22Rv1 (cell line): Measurements from ENCODE around the gene OR56B1.

Experiments used
- ZFX ChIP-seq: fragments of 450-650 bp; IDR thresholded peaks from 2 replicates; pipeline ENCODE4 v1.6.1; 2017; ENCODE audit warnings: antibody characterized with exemption, borderline replicate concordance
- TF ChIP-seq, protein P1 (sequence below): fragments of 450-650 bp; IDR thresholded peaks from 2 replicates; pipeline ENCODE4 v1.5.1; 2017; ENCODE audit warnings: mild to moderate bottlenecking

GRCh38 chr11:5690216-5690615, 46.0 kb upstream of the OR56B1 start:
- TF ChIP-seq ZFX = no peak
- TF ChIP-seq, protein P1, sequence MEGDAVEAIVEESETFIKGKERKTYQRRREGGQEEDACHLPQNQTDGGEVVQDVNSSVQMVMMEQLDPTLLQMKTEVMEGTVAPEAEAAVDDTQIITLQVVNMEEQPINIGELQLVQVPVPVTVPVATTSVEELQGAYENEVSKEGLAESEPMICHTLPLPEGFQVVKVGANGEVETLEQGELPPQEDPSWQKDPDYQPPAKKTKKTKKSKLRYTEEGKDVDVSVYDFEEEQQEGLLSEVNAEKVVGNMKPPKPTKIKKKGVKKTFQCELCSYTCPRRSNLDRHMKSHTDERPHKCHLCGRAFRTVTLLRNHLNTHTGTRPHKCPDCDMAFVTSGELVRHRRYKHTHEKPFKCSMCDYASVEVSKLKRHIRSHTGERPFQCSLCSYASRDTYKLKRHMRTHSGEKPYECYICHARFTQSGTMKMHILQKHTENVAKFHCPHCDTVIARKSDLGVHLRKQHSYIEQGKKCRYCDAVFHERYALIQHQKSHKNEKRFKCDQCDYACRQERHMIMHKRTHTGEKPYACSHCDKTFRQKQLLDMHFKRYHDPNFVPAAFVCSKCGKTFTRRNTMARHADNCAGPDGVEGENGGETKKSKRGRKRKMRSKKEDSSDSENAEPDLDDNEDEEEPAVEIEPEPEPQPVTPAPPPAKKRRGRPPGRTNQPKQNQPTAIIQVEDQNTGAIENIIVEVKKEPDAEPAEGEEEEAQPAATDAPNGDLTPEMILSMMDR = no peak
